HCT116 (cell line): ENCODE data around the gene FBH1.

Source experiments
- CBX3 ChIP-seq: IDR thresholded peaks from 2 replicates; pipeline ENCODE4 v1.6.1; 2012; ENCODE audit warnings: low read depth
- EGR1 ChIP-seq: IDR thresholded peaks from 2 replicates; pipeline ENCODE4 v1.6.1; 2012; ENCODE audit warnings: low read depth
- ELF1 ChIP-seq: IDR thresholded peaks from 2 replicates; pipeline ENCODE4 v1.6.1; 2012; ENCODE audit warnings: low read depth, borderline replicate concordance
- EZH2 ChIP-seq: fragments of 200-600 bp; sonication (generic); IDR thresholded peaks from 2 replicates; pipeline ENCODE4 v1.6.1; 2017; ENCODE audit warnings: antibody characterized with exemption, mixed run types
- EZH2phosphoT487 ChIP-seq: fragments of 200-600 bp; IDR thresholded peaks from 2 replicates; pipeline ENCODE4 v1.6.1; 2018; ENCODE audit warnings: antibody characterized with exemption, borderline replicate concordance
- POLR2A ChIP-seq: IDR thresholded peaks from 2 replicates; pipeline ENCODE4 v1.7.0; 2011; ENCODE audit warnings: borderline replicate concordance; ENCODE audit not compliant: insufficient read depth, insufficient read length; ENCODE audit errors: extremely low read depth
- POLR2AphosphoS5 ChIP-seq: IDR thresholded peaks from 2 replicates; pipeline ENCODE4 v1.6.1; 2011; ENCODE audit warnings: mild to moderate bottlenecking, low read depth, low read length, moderate library complexity
- RAD21 ChIP-seq: IDR thresholded peaks from 2 replicates; pipeline ENCODE4 v1.6.1; 2012; ENCODE audit warnings: low read depth, mild to moderate bottlenecking
- SIN3A ChIP-seq: IDR thresholded peaks from 2 replicates; pipeline ENCODE4 v1.6.1; 2012; ENCODE audit warnings: low read depth
- SP1 ChIP-seq: IDR thresholded peaks from 2 replicates; pipeline ENCODE4 v1.6.1; 2012; ENCODE audit warnings: low read depth
- TCF7L2 ChIP-seq: IDR thresholded peaks from 2 replicates; pipeline ENCODE4 v1.7.0; 2011; ENCODE audit warnings: borderline replicate concordance, inconsistent platforms; ENCODE audit not compliant: insufficient read depth, insufficient read length; ENCODE audit errors: extremely low read depth
- TF ChIP-seq, protein P1 (sequence below), 3 experiments: fragments of 200-600 bp in 1 of 3; sonication (generic) in 1 of 3; IDR thresholded peaks in 2 of 3; conservative IDR thresholded peaks in 1 of 3; 2 replicates each; pipeline ENCODE4 v1.5.1; 2012 to 2017; ENCODE audit warnings: low read depth in 2 of 3, low read length in 2 of 3, antibody characterized with exemption in 1 of 3, borderline replicate concordance in 1 of 3, control low read depth in 1 of 3, mild to moderate bottlenecking in 1 of 3, mixed read lengths in 1 of 3, mixed run types in 1 of 3, moderate library complexity in 1 of 3; ENCODE audit not compliant: insufficient read depth in 1 of 3
- TF ChIP-seq, protein P2 (sequence below): IDR thresholded peaks from 2 replicates; pipeline ENCODE4 v1.6.1; 2012; ENCODE audit warnings: low read depth
- TF ChIP-seq, protein P3 (sequence below): IDR thresholded peaks from 2 replicates; pipeline ENCODE4 v1.6.1; 2011; ENCODE audit warnings: mild to moderate bottlenecking, low read length, moderate library complexity; ENCODE audit not compliant: insufficient replicate concordance; ENCODE audit errors: extremely low read depth

DNA sequence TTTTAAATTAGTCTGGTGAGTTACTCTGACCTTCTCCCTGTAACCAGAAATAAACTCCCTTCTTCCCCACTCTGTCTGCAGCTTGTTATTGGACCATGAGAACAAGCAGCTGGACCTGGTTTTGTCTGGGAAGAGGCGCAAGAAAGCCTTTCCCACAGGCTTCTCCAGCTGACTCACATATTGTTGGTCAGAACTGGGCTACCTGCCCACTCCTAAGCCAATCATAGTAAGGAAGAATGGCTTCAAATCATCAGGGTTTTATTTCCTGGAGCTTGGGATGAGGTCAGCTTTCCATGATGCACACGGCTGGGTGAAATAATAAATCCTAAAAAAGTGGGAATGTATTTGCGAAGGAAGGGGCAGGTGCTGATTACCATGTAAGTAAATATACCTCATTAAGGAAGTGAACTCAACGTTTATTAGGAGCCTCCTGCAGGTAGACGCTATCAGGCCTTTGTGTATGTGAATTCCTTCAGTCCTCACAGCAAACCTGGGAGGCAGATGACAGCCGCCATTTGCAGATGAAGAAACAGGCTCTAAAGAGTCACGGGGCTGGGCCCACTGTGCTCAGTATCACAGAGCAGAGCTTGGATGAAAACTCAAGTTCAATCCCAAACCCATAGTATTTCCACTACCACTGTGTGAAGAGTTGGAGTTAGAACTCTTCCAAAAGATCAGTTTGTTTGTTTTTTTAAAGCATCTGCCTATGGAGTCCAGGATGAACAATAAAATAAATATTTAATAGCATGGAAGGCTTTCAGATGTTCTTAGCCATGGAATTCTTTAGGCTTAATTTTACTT lies 54.5 kb downstream of the FBH1 start:
- TF ChIP-seq EZH2phosphoT487 (no peak), POLR2AphosphoS5 (no peak), SIN3A (peak; percentile 33; the same call in 1 of the 2 replicates), EZH2 (no peak), RAD21 (no peak), TCF7L2 (no peak), POLR2A (no peak), ELF1 (no peak), SP1 (peak; percentile 66), CBX3 (peak; percentile 21; the same call in 1 of the 2 replicates), EGR1 (no peak)
- TF ChIP-seq, protein P1, sequence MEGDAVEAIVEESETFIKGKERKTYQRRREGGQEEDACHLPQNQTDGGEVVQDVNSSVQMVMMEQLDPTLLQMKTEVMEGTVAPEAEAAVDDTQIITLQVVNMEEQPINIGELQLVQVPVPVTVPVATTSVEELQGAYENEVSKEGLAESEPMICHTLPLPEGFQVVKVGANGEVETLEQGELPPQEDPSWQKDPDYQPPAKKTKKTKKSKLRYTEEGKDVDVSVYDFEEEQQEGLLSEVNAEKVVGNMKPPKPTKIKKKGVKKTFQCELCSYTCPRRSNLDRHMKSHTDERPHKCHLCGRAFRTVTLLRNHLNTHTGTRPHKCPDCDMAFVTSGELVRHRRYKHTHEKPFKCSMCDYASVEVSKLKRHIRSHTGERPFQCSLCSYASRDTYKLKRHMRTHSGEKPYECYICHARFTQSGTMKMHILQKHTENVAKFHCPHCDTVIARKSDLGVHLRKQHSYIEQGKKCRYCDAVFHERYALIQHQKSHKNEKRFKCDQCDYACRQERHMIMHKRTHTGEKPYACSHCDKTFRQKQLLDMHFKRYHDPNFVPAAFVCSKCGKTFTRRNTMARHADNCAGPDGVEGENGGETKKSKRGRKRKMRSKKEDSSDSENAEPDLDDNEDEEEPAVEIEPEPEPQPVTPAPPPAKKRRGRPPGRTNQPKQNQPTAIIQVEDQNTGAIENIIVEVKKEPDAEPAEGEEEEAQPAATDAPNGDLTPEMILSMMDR (IDR thresholded peaks at IDR 0.05 in 2 of 3, conservative IDR thresholded peaks at IDR 0.05 in 1 of 3; ENCODE audit: borderline replicate concordance in 1 of 3, insufficient read depth in 1 of 3, low read depth in 2 of 3, low read length in 2 of 3) = no peak
- TF ChIP-seq, protein P2, sequence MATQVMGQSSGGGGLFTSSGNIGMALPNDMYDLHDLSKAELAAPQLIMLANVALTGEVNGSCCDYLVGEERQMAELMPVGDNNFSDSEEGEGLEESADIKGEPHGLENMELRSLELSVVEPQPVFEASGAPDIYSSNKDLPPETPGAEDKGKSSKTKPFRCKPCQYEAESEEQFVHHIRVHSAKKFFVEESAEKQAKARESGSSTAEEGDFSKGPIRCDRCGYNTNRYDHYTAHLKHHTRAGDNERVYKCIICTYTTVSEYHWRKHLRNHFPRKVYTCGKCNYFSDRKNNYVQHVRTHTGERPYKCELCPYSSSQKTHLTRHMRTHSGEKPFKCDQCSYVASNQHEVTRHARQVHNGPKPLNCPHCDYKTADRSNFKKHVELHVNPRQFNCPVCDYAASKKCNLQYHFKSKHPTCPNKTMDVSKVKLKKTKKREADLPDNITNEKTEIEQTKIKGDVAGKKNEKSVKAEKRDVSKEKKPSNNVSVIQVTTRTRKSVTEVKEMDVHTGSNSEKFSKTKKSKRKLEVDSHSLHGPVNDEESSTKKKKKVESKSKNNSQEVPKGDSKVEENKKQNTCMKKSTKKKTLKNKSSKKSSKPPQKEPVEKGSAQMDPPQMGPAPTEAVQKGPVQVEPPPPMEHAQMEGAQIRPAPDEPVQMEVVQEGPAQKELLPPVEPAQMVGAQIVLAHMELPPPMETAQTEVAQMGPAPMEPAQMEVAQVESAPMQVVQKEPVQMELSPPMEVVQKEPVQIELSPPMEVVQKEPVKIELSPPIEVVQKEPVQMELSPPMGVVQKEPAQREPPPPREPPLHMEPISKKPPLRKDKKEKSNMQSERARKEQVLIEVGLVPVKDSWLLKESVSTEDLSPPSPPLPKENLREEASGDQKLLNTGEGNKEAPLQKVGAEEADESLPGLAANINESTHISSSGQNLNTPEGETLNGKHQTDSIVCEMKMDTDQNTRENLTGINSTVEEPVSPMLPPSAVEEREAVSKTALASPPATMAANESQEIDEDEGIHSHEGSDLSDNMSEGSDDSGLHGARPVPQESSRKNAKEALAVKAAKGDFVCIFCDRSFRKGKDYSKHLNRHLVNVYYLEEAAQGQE = no peak
- TF ChIP-seq, protein P3, sequence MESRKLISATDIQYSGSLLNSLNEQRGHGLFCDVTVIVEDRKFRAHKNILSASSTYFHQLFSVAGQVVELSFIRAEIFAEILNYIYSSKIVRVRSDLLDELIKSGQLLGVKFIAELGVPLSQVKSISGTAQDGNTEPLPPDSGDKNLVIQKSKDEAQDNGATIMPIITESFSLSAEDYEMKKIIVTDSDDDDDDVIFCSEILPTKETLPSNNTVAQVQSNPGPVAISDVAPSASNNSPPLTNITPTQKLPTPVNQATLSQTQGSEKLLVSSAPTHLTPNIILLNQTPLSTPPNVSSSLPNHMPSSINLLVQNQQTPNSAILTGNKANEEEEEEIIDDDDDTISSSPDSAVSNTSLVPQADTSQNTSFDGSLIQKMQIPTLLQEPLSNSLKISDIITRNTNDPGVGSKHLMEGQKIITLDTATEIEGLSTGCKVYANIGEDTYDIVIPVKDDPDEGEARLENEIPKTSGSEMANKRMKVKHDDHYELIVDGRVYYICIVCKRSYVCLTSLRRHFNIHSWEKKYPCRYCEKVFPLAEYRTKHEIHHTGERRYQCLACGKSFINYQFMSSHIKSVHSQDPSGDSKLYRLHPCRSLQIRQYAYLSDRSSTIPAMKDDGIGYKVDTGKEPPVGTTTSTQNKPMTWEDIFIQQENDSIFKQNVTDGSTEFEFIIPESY = no peak
